Right cardiac atrium (tissue), 5 donors: Measurements from ENCODE around the gene KHDC1L. TPM values are rescaled to one million over a fixed set of nuclear protein-coding genes. Genes with fewer than 3 reads are reported as not detected.
"Not testable (repeated sequence)": the region's sequence is repeated elsewhere in the genome, so short reads cannot be mapped to it uniquely, and the experiment has no call there.

Experiments
- ATAC-seq, 2 donors: fragments of 200-7000 bp; cut with Tn5 transposase; one replicate each; pipeline versions ENCODE4 v1.8.0 to v1.9.1; 2020; ENCODE audit warnings: moderate library complexity in 2 of 2, mild to moderate bottlenecking in 1 of 2
- DNase-seq, 3 donors: peaks; one replicate each; pipeline ENCODE4 v3.0.0-alpha.2; 2020
- H3K27ac ChIP-seq: one replicate; pipeline ENCODE4 v1.5.1; 2013; ENCODE audit warnings: mild to moderate bottlenecking, low read length, control low read depth, moderate library complexity
- H3K27me3 ChIP-seq: one replicate; pipeline ENCODE4 v1.6.1; 2013; ENCODE audit not compliant: control insufficient read depth, insufficient read depth
- H3K4me1 ChIP-seq: one replicate; pipeline ENCODE4 v1.6.1; 2013; ENCODE audit warnings: low read length; ENCODE audit not compliant: control insufficient read depth, insufficient read depth
- H3K4me3 ChIP-seq: one replicate; pipeline ENCODE4 v1.5.1; 2013; ENCODE audit warnings: low read length, control low read depth
- H3K9me3 ChIP-seq: one replicate; pipeline ENCODE4 v1.6.1; 2013; ENCODE audit warnings: low read length; ENCODE audit not compliant: control insufficient read depth
- WGBS: extraction: QIAGEN DNeasy Blood & Tissue Kit; methylation state at CpG from one replicate; pipeline ENCODE4 v1.1.7; 2013; 5-methylcytosine and 5-hydroxymethylcytosine counted together
- intact Hi-C, 4 donors: fragments of 100-400 bp; cut with DNase I; formaldehyde crosslinking; loops; one replicate each; pipeline versions ENCODE4 v1.11.0 to v1.14.0; 2022 to 2023
- long read RNA-seq, 4 donors: library from polyadenylated mRNA; unstranded; transcript quantifications; one replicate each; pipeline ENCODE4 v2.0.0, GENCODE V29; 2020 to 2021
- polyA plus RNA-seq: library from polyadenylated mRNA; stranded (reverse); fragments of 200-250 nt; gene quantifications from one replicate; pipeline ENCODE4 v1.2.3, GENCODE V29; 2013
- total RNA-seq, 4 donors: library from RNA; stranded (reverse); fragmentation: NEBNext Ultra II Directional; extraction: Animal tissue kit (Norgen Biotek cat#: 25700); gene quantifications; one replicate each; pipeline ENCODE4 v1.2.1, GENCODE V29; 2021
- donor health status: healthy with polysubstance abuse.
- donor health status: DM: no; HTN: yes; CAD: no.
- donor health status: DM: no; HTN: no; CAD: no.
- donor health status: DM: no; HTN: yes; CAD: no; lungs with severe emphysema.
- donor health status: DM: yes; HTN: yes; CAD: no.

KHDC1L gene
- total RNA-seq (not detected), polyA plus RNA-seq (not detected)
- long read RNA-seq, donor 1 = 0 reads
- long read RNA-seq, donor 2 = 0 reads
- long read RNA-seq, donor 3 = 0 reads
- long read RNA-seq, donor 4 = 0 reads

GRCh38 chr6:73225396-73225795, at the start of gene KHDC1L:
Gene KHDC1L (minus strand): TSS chr6:73225496. CDS start chr6:73225408, 88 bp downstream.
- Histone ChIP-seq H3K27ac (no peak within 1 kb of the TSS), H3K9me3 (no peaks in the 10 kb centered on the region), H3K4me1 (no peaks in the 10 kb centered on the region), H3K4me3 (no peak within 1 kb of the TSS), H3K27me3 (no peaks in the 10 kb centered on the region)
- ATAC-seq (no peak), DNase-seq (no peak)
- intact Hi-C loops = no loop called here
- 90% methylated on average over 4 of the region's 4 CpGs for WGBS

GRCh38 chr6:73269296-73269695, 44.0 kb upstream of the KHDC1L start:
- ATAC-seq, H3K27me3 ChIP-seq, H3K4me3 ChIP-seq, H3K9me3 ChIP-seq, intact Hi-C loops, H3K27ac ChIP-seq, DNase-seq, H3K4me1 ChIP-seq: not testable (repeated sequence)
- WGBS = 98% methylated on average over 13 of the region's 13 CpGs

- intact Hi-C loops, ATAC-seq, H3K27ac ChIP-seq, H3K4me3 ChIP-seq, H3K9me3 ChIP-seq, H3K27me3 ChIP-seq, DNase-seq, H3K4me1 ChIP-seq: not testable (repeated sequence)
- WGBS = 96% methylated on average over 26 of the region's 27 CpGs
Measured at GRCh38 chr6:73268896-73269295, 43.6 kb upstream of the KHDC1L start.

- intact Hi-C loops = no loop called here
- Histone ChIP-seq H3K27me3 (no peaks in the 10 kb centered on the region), H3K9me3 (no peaks in the 10 kb centered on the region), H3K4me3 (no peak overlapping the region), H3K4me1 (no peaks in the 10 kb centered on the region), H3K27ac (no peak overlapping the region)
- no peak for DNase-seq
- no peak for ATAC-seq
- WGBS = 97% methylated on average over 3 of the region's 3 CpGs
Measured at GRCh38 chr6:73264446-73264845, 39.1 kb upstream of the KHDC1L start.

GRCh38 chr6:73263570-73263909, 38.2 kb upstream of the KHDC1L start:
- intact Hi-C loops = no loop called here
- H3K27ac ChIP-seq = no peak overlapping the region
- ATAC-seq (peak in 1 of 2 donors; percentile 37), DNase-seq (no peak)
- no peaks in the 10 kb centered on the region for H3K9me3 ChIP-seq
- no peaks in the 10 kb centered on the region for H3K4me1 ChIP-seq
- peak overlapping the region; percentile 67 for H3K4me3 ChIP-seq
- no peaks in the 10 kb centered on the region for H3K27me3 ChIP-seq
- WGBS = 28% methylated on average over 7 of the region's 7 CpGs

GRCh38 chr6:73262671-73263569, 37.6 kb upstream of the KHDC1L start, which contains the start of gene KHDC1:
Gene KHDC1 (minus strand): TSS chr6:73263196. CDS start chr6:73242517, 20,679 bp downstream.
- DNase-seq = peak; percentile 51 to 85 (median 82)
- intact Hi-C loops = no loop called here
- no peaks in the 10 kb centered on the region for H3K27me3 ChIP-seq
- no peaks in the 10 kb centered on the region for H3K4me1 ChIP-seq
- peak; percentile 92 to 96 for ATAC-seq
- H3K27ac ChIP-seq = no peak within 1 kb of the TSS
- under 1% methylated on average over 63 of the region's 63 CpGs for WGBS
- peak within 1 kb of the TSS; percentile 67 for H3K4me3 ChIP-seq
- H3K9me3 ChIP-seq = no peaks in the 10 kb centered on the region

GRCh38 chr6:73258721-73259120, 33.4 kb upstream of the KHDC1L start:
- intact Hi-C loops = no loop called here
- Histone ChIP-seq H3K27ac (no peak overlapping the region), H3K9me3 (no peaks in the 10 kb centered on the region), H3K27me3 (no peaks in the 10 kb centered on the region), H3K4me1 (no peaks in the 10 kb centered on the region), H3K4me3 (no peak overlapping the region)
- DNase-seq (no peak), ATAC-seq (no peak)
- WGBS = 71% methylated on average over 1 of the region's 1 CpG

GRCh38 chr6:73254323-73254722, 29.0 kb upstream of the KHDC1L start:
- ATAC-seq, H3K9me3 ChIP-seq, intact Hi-C loops, H3K27ac ChIP-seq, H3K4me3 ChIP-seq, H3K4me1 ChIP-seq, H3K27me3 ChIP-seq, DNase-seq: not testable (repeated sequence)
- WGBS = 95% methylated on average over 5 of the region's 5 CpGs

GRCh38 chr6:73252703-73253102, 27.4 kb upstream of the KHDC1L start:
- no peaks in the 10 kb centered on the region for H3K4me1 ChIP-seq
- no peak overlapping the region for H3K27ac ChIP-seq
- no peaks in the 10 kb centered on the region for H3K27me3 ChIP-seq
- H3K9me3 ChIP-seq = no peaks in the 10 kb centered on the region
- ATAC-seq (no peak), DNase-seq (no peak)
- WGBS = 93% methylated on average over 2 of the region's 2 CpGs
- H3K4me3 ChIP-seq = no peak overlapping the region
- intact Hi-C loops = no loop called here

GRCh38 chr6:73250016-73250415, 24.7 kb upstream of the KHDC1L start:
- no peaks in the 10 kb centered on the region for H3K27me3 ChIP-seq
- H3K4me1 ChIP-seq = no peaks in the 10 kb centered on the region
- no peak overlapping the region for H3K4me3 ChIP-seq
- DNase-seq = no peak
- intact Hi-C loops = no loop called here
- no peaks in the 10 kb centered on the region for H3K9me3 ChIP-seq
- no peak for ATAC-seq
- no peak overlapping the region for H3K27ac ChIP-seq

GRCh38 chr6:73248192-73248903, 23.1 kb upstream of the KHDC1L start:
- intact Hi-C loops = no loop called here
- DNase-seq (no peak), ATAC-seq (no peak)
- Histone ChIP-seq H3K27me3 (no peaks in the 10 kb centered on the region), H3K27ac (no peak overlapping the region), H3K4me3 (no peak overlapping the region), H3K9me3 (no peaks in the 10 kb centered on the region), H3K4me1 (no peaks in the 10 kb centered on the region)
- 75% methylated on average over 5 of the region's 5 CpGs for WGBS
